Measurements from ENCODE around the gene LZTR1. TPM values are rescaled to one million over a fixed set of nuclear protein-coding genes. Genes with fewer than 3 reads are reported as not detected.
"Not testable (repeated sequence)": the region's sequence is repeated elsewhere in the genome, so short reads cannot be mapped to it uniquely, and the experiment has no call there.

Gene LZTR1
- polyA plus RNA-seq, 3 donors = 35.7 to 42.8 (median 37.3) TPM

DNA sequence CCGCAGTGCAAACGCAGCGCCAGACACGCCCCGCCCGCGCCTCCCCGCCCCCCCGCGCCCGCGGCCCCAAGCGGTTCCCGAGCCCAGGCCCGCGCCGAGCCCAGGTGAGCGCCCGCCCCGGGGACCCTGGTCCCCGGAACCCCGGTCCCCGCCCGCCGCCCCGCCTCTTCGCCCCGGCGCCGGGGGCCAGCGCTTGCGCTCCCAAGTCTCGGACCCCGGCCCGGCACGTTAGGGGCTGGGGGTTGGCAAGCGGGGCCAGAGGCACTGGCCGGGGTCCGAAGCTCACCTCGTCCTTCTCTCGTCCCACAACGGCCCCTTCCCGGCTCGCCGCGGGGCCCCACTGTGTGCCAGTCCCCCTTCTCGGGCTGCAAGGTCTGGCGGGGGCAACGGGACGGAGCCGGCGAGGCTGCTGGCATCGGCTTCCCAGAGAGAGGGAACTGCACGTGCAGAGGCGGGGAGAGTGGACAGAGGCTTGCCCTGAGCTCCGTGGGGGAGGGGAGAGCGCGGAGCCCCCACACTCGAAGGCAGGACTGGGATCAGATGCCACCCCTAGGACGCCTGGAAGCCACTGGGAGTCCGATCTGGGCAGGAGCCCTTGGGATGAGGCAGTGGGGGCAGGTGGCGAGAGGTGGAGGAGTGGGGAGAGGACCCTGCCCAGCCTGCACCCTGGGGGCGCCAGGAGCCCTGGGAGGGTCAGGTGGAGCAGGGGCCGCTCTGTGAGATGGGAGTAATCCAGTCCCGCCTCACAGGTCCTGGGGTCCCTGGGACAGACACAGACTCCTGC is 16.8 kb upstream of the LZTR1 start:
- no peak for DNase-seq (ENCODE audit: low read depth in 3 of 3, low spot score in 2 of 3)

DNA sequence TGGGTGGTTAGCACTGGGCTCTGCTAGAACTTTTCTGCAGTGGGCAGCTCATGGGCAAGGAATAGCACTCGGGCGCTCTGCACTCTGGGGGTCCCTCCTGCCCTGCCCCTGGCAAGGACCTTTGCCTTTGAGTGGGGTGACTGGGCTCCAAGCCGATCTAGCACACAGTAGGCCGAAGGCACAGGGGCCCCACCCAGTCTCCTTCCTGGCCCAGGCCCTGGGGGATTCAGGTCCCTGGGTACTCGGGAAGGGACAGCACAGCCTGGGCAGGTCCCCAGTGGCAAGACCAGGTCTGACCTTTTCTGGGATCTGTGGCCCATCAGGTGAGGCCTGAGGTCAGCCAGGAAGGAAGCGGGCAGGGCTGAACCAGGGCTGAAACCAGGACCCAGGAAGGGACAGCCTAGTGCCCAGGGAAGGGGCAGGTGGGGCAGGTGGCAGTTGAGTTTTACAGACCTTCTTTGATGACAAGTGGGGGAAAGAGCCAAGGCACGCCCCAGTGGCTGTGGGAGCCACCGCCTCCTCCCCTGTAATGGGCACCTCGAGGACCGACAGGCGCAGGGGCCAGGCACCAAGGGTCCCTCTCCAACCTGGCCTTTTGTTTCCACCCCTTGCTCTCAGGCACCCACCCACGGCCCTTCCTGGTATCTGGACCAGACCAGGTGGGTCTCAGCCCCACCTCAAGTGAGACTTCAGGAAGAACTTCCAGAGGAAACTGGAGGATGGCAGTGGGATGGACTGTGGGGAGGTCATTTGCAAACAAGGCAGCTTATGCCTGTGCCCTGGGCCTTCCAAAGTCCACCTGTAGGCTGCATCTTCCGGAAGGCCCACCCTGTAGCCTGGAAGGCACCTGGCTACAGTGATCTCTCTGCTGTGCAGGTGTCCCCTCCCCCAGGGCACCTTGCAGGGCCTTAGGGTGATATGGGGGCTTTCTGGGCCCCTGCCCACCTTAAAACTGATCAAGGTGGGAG is 15.9 kb upstream of the LZTR1 start:
- no peak for DNase-seq (ENCODE audit: low read depth in 3 of 3, low spot score in 2 of 3)

- DNase-seq (ENCODE audit: low read depth in 3 of 3, low spot score in 2 of 3) = no peak
Observed at GRCh38 chr22:20966883-20967696, 15.0 kb upstream of the LZTR1 start, which contains the start of gene AIFM3. TSS of gene AIFM3 (plus strand) at chr22:20967255. CDS start at chr22:20967945, 690 bp downstream.

GRCh38 chr22:20967697-20968211 is 14.3 kb upstream of the LZTR1 start:
- no peak for DNase-seq (ENCODE audit: low read depth in 3 of 3, low spot score in 2 of 3)

GRCh38 chr22:20968281-20968977 is 13.7 kb upstream of the LZTR1 start:
- no peak for DNase-seq (ENCODE audit: low read depth in 3 of 3, low spot score in 2 of 3)

DNA sequence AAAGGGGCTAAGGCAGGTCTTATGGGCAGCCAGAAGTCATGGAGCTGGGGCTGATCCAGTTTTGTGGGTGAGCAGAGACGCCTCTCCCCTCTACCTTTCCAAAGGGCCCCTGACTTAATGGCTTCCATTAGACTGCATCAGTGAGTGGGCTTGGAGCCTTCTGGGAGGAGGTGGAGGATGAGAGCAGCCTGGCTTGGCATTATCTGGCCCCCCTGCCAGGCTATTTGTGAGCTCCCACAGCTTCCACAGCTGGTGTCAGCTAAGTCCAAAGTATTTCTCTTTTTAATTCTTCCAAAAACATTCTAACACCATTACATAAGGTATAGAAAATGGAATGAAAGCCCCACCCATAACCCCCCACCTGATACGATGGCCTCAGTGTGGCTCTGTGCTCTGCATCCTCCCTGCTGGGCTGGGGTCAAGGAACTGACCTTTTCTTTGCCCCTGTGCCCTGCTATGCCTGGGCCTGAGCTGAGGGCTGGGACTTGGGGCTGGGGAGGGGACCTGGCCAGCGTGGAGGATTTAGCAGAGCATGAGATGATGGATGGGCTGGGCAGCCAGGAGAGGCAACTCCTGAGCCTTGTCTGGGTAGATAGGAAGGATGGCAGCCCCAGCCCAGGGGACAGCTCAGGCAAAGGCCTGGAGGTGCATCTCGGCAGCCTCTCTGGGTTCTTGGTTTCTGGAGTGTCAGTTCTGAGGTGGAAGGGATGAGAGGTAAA is 11.0 kb upstream of the LZTR1 start:
- DNase-seq (ENCODE audit: low read depth in 3 of 3, low spot score in 2 of 3) = no peak

DNA sequence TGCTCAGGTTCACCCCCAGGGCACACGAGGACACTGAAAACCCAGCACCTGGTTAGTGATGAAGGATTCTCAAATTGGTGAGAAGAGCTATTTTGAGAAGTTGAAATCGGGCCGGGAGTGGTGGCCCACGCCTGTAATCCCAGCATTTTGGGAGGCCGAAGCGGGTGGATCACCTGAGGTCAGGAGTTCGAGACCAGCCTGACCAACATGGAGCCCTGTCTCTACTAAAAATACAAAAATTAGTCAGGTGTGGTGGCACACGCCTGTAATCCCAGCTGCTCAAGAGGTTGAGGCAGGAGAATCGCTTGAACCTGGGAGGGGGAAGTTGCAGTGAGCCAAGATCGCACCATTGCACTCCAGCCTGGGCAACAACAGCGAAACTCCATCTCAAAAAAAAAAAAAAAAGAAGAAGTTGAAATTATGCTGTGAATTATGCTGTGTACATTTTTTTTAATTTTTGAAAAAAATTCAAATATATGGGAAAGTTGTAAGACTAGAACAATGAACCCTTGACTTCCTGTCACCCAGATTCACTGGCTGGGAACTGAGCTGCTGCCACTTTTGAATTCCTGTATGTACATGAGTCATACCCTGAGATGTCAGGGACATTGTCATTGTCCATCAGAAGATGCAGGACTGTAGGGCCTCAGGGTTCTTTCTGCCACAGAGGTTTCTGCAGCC is 9.9 kb upstream of the LZTR1 start:
- not testable (repeated sequence) for DNase-seq (ENCODE audit: low read depth in 3 of 3, low spot score in 2 of 3)

DNA sequence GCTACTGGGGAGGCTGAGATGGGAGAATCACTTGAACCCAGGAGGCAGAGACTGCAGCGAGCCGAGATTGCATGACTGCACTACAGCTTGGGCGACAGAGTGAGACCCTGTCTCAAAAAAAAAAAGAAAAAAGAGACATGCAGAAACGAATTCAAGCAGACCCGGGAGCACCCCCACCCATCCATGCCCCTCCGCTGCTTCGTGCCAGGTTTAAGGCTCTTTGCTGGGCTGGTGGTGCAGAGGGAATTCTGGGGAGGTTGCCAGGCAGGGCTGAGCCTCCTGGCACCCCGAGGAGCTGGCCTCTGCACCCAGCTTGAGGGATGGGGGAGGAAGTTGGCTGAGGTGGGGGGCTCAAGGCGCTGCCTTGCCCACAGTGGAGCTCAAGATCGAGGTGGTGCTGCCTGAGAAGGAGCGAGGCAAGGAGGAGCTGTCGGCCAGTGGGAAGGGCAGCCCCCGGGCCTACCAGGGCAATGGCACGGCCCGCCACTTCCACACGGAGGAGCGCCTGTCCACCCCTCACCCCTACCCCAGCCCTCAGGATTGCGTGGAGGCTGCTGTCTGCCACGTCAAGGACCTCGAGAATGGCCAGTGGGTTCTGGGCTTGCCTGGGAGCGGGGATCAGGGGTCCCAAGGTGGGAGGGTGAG is 9.0 kb upstream of the LZTR1 start:
- DNase-seq (ENCODE audit: low read depth in 3 of 3, low spot score in 2 of 3) = no peak

- DNase-seq (ENCODE audit: low read depth in 3 of 3, low spot score in 2 of 3) = no peak
Observed at GRCh38 chr22:20973634-20974286, 8.3 kb upstream of the LZTR1 start.

DNA sequence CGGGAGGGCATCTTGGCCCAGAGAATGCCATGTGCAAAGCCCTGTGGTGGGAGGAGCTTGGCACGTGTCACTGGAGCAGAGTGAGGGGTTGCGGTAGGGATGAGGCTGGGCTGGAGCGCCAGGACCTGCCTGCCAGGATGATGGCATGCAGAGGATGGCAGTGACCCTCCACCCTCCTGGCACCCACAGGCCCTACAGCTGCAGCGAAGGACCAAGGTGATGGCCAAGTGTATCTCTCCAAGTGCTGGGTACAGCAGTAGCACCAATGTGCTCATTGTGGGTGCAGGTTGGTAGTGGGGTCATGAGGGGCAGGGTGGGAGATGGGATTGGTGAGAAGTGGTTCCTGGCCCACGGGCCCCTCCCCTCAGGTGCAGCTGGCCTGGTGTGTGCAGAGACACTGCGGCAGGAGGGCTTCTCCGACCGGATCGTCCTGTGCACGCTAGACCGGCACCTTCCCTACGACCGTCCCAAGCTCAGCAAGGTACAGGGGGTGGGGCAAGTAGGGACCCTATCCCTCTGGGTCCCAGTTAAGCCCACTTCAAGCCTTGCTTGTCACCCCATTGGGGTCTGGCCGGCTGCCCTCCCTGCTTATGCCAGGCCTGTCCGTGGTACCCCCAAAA is 7.7 kb upstream of the LZTR1 start:
- no peak for DNase-seq (ENCODE audit: low read depth in 3 of 3, low spot score in 2 of 3)

GRCh38 chr22:20975541-20976290 is 6.4 kb upstream of the LZTR1 start:
- no peak for DNase-seq (ENCODE audit: low read depth in 3 of 3, low spot score in 2 of 3)

DNA sequence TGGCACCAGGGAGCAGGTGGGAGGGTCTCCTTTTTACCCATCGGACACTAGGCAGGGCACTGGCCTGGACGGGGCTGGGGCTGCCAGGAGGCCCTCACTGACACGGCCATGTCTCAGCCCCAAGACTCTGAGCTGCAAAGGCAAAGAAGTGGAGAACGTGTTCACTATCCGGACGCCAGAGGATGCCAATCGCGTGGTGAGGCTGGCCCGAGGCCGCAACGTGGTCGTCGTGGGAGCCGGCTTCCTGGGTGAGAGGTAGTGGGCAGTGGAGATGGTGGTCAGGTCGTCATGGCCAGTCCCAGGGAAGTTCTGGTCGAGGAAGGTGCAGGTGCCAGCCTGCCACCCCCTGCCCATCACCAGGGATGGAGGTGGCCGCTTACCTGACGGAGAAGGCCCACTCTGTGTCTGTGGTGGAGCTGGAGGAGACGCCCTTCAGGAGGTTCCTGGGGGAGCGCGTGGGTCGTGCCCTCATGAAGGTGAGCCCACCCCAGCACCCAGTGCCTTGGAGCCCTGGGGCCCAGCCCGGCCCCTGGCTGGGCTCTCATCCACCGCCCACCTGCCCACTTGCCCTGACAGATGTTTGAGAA is 5.7 kb upstream of the LZTR1 start:
- no peak for DNase-seq (ENCODE audit: low read depth in 3 of 3, low spot score in 2 of 3)

DNA sequence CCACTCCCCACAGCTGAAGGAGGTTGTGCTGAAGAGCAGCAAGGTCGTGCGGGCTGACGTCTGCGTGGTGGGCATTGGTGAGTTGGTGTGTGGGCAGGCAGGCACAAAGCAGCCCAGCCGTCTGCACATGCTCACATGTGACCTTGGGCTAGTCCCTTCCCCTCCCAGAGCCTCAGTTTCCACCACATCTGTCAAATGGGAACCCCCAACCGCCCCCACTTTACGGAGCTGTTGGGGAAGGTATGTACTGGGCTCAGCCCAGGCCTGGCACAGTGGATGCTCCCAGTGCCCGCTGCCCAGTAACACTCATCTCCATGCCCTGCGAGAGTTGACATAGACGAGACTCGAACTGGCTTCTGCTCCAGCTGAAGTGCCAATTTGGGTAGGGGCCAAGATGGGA is 5.1 kb upstream of the LZTR1 start:
- DNase-seq (ENCODE audit: low read depth in 3 of 3, low spot score in 2 of 3) = no peak

DNA sequence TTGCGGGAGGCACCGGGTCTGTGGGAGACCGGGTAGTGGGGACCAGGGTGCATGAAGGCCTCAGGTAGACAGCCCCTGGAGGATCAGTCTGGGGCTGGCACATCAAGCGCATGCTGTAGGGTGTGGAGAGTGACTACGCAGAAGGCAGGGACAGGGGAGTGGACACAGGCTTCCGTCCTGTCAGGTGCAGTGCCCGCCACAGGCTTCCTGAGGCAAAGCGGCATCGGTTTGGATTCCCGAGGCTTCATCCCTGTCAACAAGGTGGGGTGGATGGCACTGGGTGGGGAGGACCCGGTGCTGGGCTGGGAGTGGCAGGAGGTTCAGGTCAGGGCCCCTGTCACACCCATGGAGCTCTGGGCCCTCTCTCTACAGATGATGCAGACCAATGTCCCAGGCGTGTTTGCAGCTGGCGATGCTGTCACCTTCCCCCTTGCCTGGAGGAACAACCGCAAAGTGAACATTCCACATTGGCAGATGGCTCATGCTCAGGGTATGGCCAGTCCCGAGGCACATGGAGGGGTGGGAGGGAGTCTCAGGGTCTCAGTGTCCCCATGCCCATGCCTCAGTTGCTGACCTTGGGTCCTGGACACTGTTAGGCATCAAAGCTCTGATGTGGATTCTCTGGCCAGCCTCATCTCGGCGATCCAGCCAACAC is 4.5 kb upstream of the LZTR1 start:
- no peak for DNase-seq (ENCODE audit: low read depth in 3 of 3, low spot score in 2 of 3)

GRCh38 chr22:20978419-20978818 is 3.7 kb upstream of the LZTR1 start:
- no peak for DNase-seq (ENCODE audit: low read depth in 3 of 3, low spot score in 2 of 3)
